ENCODE results near the gene ITIH4. TPM values are rescaled to one million over a fixed set of nuclear protein-coding genes. Genes with fewer than 3 reads are reported as not detected.

The ITIH4 gene
- total and polyA plus RNA-seq, 10 of the 15 experiments (the other 5 are each of a cell fraction or from before 2014, with no cell fraction given), result 0.64 to 4.1 (median 1.3) TPM

GRCh38 chr3:52854013-52854412 lies 23.5 kb upstream of the ITIH4 start:
- Histone ChIP-seq H3K9ac (ENCODE audit: control insufficient read depth, insufficient read depth, low read length) (no peak overlapping the region), H3K9me3 (replicated peaks; ENCODE audit: control insufficient read depth, insufficient read depth, low read length) (no peaks in the 10 kb centered on the region), H3K4me3 (no peak overlapping the region), H2AFZ (ENCODE audit: control insufficient read depth, low read depth, low read length) (no peak overlapping the region), H3K27ac (ENCODE audit: control insufficient read depth, insufficient read depth) (no peak overlapping the region), H4K20me1 (ENCODE audit: control insufficient read depth, insufficient read depth) (no peaks in the 10 kb centered on the region), H3K79me2 (ENCODE audit: control insufficient read depth, insufficient read depth, low read length) (no peaks in the 10 kb centered on the region), H3K4me2 (ENCODE audit: control insufficient read depth, insufficient read depth) (no peak overlapping the region), H3K36me3 (ENCODE audit: control insufficient read depth in 2 of 2, insufficient read depth in 2 of 2, low read length in 1 of 2) (peaks cover 10 to 17% of the 10 kb centered on the region in 2 experiments; a peak in 3 of 4 replicates), H3K27me3 (replicated peaks in 1 of 2; ENCODE audit: control insufficient read depth in 2 of 2, insufficient read depth in 2 of 2, low read length in 1 of 2) (no peaks in the 10 kb centered on the region), H3K4me1 (ENCODE audit: control insufficient read depth, insufficient read depth, low read length) (no peaks in the 10 kb centered on the region; the same call in 1 of the 2 replicates)
- no TSS peak for BruUV-seq (replicated peaks)
- in situ Hi-C loops (cut with MboI) (no loop called here), intact Hi-C loops (cut with micrococcal nuclease; ENCODE audit: unreplicated experiment) (no loop called here)
- WGBS (ENCODE audit: insufficient coverage, insufficient replicate concordance, low lambda C conversion rate, missing lambda C conversion rate), result 100% methylated on average over 2 of the region's 2 CpGs
- ChIA-PET CTCF (interaction anchor here (1.4 to 1.9 kb wide), 3 partner anchors 39 to 256 kb away, joined by 3 to 8 read pairs (median 3); no protein-coding TSS in a partner anchor), POLR2A (no interaction called here), RAD21 (ENCODE audit: unreplicated experiment) (interaction anchor here (0.8 kb wide), 1 partner anchor 81 kb away, joined by 3 read pairs; no protein-coding TSS in a partner anchor), SMC1A (ENCODE audit: uncharacterized antibody, unreplicated experiment) (interaction anchor here (1.4 to 2.1 kb wide), 3 partner anchors 39 to 132 kb away, joined by 4 to 7 read pairs (median 5); no protein-coding TSS in a partner anchor)
- FAIRE-seq (no peak), ATAC-seq (no peak), DNase-seq (ENCODE audit: low read depth, low spot score) (no peak)
- no peak for TF ChIP-seq MEF2A (IDR thresholded peaks at IDR 0.05; ENCODE audit: insufficient read depth, low read depth, low read length)
- TF ChIP-seq SUZ12 (IDR thresholded peaks at IDR 0.05; ENCODE audit: unreplicated experiment), result no peak
- TF ChIP-seq REST (IDR thresholded peaks at IDR 0.05; ENCODE audit: low read depth, low read length), result peak; percentile 67
- TF ChIP-seq HDAC2 (IDR thresholded peaks at IDR 0.05), result no peak

Data from GM12878 (cell line).